Measurements from ENCODE around the gene HMOX1.

DNA sequence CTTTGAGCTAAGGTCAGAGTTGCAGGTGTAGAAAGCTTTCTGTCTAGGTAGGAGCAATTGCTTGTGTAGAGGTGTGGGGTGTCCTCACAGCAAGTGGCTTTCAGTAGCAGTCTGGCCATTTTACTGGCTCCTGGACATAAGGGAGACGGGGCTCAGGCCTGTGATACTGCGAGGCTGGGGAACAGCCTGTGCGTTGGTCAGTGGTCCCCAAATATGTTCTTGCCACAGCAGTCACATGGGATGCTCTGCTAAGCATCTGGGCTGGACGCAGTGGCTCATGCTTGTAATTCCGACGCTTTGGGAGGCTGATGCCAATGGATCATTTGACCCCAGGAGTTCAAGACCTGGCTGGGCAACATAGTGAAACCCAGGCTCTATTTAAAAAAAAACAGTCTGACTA is 21.0 kb downstream of the HMOX1 start:
- TF ChIP-seq, protein P1, sequence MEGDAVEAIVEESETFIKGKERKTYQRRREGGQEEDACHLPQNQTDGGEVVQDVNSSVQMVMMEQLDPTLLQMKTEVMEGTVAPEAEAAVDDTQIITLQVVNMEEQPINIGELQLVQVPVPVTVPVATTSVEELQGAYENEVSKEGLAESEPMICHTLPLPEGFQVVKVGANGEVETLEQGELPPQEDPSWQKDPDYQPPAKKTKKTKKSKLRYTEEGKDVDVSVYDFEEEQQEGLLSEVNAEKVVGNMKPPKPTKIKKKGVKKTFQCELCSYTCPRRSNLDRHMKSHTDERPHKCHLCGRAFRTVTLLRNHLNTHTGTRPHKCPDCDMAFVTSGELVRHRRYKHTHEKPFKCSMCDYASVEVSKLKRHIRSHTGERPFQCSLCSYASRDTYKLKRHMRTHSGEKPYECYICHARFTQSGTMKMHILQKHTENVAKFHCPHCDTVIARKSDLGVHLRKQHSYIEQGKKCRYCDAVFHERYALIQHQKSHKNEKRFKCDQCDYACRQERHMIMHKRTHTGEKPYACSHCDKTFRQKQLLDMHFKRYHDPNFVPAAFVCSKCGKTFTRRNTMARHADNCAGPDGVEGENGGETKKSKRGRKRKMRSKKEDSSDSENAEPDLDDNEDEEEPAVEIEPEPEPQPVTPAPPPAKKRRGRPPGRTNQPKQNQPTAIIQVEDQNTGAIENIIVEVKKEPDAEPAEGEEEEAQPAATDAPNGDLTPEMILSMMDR (IDR thresholded peaks at IDR 0.05 in 2 of 3, conservative IDR thresholded peaks at IDR 0.05 in 1 of 3; ENCODE audit: borderline replicate concordance in 1 of 3, insufficient read depth in 1 of 3, low read depth in 2 of 3, low read length in 2 of 3), result no peak
- TF ChIP-seq, protein P2, sequence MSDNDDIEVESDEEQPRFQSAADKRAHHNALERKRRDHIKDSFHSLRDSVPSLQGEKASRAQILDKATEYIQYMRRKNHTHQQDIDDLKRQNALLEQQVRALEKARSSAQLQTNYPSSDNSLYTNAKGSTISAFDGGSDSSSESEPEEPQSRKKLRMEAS (IDR thresholded peaks at IDR 0.05), result no peak

Data from HCT116 (cell line).